Measurements from ENCODE around the gene ZNF561. TPM values are rescaled to one million over a fixed set of nuclear protein-coding genes. Genes with fewer than 3 reads are reported as not detected.

ZNF561 gene
- total and polyA plus RNA-seq, 9 of the 15 experiments (the other 6 are each of a cell fraction or from before 2014, with no cell fraction given): 13.9 to 34.9 (median 23.6) TPM

- Histone ChIP-seq H3K4me1 (replicated peaks in 1 of 2; ENCODE audit: control insufficient read depth in 2 of 2, insufficient read depth in 2 of 2, low read length in 2 of 2) (no peaks in the 10 kb centered on the region; a peak in 1 of 5 replicates), H3K79me2 (ENCODE audit: control insufficient read depth, insufficient read depth, low read length) (peaks cover 69% of the 10 kb centered on the region), H2AFZ (ENCODE audit: low read depth, low read length) (no peak overlapping the region), H3K4me3 (no peak overlapping the region), H3K4me2 (ENCODE audit: insufficient read depth, low read length) (no peak overlapping the region), H4K20me1 (replicated peaks; ENCODE audit: control insufficient read depth, insufficient read depth, low read length) (no peaks in the 10 kb centered on the region), H3K36me3 (ENCODE audit: control insufficient read depth, insufficient read depth, low read length) (peaks cover 61% of the 10 kb centered on the region), H3K27ac (ENCODE audit: extremely low read depth, low read depth, low read length) (no peak overlapping the region), H3K27me3 (ENCODE audit: control insufficient read depth in 2 of 2, insufficient read depth in 2 of 2, low read length in 2 of 2) (no peaks in the 10 kb centered on the region), H3K9me1 (ENCODE audit: control insufficient read depth, insufficient read depth, low read length) (no peaks in the 10 kb centered on the region), H3K9me3 (replicated peaks; ENCODE audit: control insufficient read depth, insufficient read depth, low read depth, low read length) (peaks cover 7% of the 10 kb centered on the region; the same call in 1 of the 2 replicates), H3K9ac (ENCODE audit: insufficient read depth in 1 of 2, low read depth in 2 of 2, low read length in 2 of 2) (no peak overlapping the region)
- ChIA-PET POLR2A (interaction anchor here (0.7 kb wide), 1 partner anchor 9 kb away, joined by 3 read pairs; no protein-coding TSS in a partner anchor), CTCF (ENCODE audit: low intra/inter-chr PET ratio) (no interaction called here)
- ATAC-seq (peak; percentile 48; the same call in 2 of the 3 replicates), FAIRE-seq (no peak), DNase-seq (ENCODE audit: extremely low read depth in 1 of 4, low spot score in 3 of 4) (no peak)
- 78% methylated on average over 2 of the region's 2 CpGs for WGBS (ENCODE audit: insufficient coverage, low coverage, missing lambda C conversion rate)
- no TSS peak for BruUV-seq (replicated peaks)
- in situ Hi-C loops (cut with MboI): no loop called here
- TF ChIP-seq CBX1 (IDR thresholded peaks at IDR 0.05; ENCODE audit: low read depth): no peak
- TF ChIP-seq RNF2 (IDR thresholded peaks at IDR 0.05): no peak
- TF ChIP-seq ZEB2 (IDR thresholded peaks at IDR 0.05): no peak
- no peak for TF ChIP-seq POLR2AphosphoS5 (IDR thresholded peaks at IDR 0.05; ENCODE audit: control insufficient read depth, insufficient read depth, low read depth, low read length)
- TF ChIP-seq NR2C2 (CRISPR knock-in tag; IDR thresholded peaks at IDR 0.05): no peak
- TF ChIP-seq NR2C2 (tag; IDR thresholded peaks at IDR 0.05): no peak
- TF ChIP-seq U2AF1 (optimal IDR thresholded peaks at IDR 0.05; ENCODE audit: low read depth, low read length): no peak
- TF ChIP-seq NR4A1 (CRISPR knock-in tag; IDR thresholded peaks at IDR 0.05): no peak
- TF ChIP-seq NR4A1 (tag; IDR thresholded peaks at IDR 0.05): no peak
- TF ChIP-seq ESRRB (CRISPR knock-in tag; IDR thresholded peaks at IDR 0.05; ENCODE audit: borderline replicate concordance): no peak
- TF ChIP-seq PML (IDR thresholded peaks at IDR 0.05; ENCODE audit: low read length): no peak
- no peak for TF ChIP-seq RBM34 (IDR thresholded peaks at IDR 0.05; ENCODE audit: borderline replicate concordance, insufficient read depth, low read length)
- no peak for TF ChIP-seq CC2D1A (IDR thresholded peaks at IDR 0.05)
- TF ChIP-seq MYNN (IDR thresholded peaks at IDR 0.05): no peak
- no peak for TF ChIP-seq MYNN (CRISPR knock-in tag; IDR thresholded peaks at IDR 0.05)
- TF ChIP-seq CHD4 (IDR thresholded peaks at IDR 0.05; ENCODE audit: insufficient read depth, insufficient replicate concordance, low read depth, low read length, poor library complexity, severe bottlenecking): no peak
- TF ChIP-seq SIN3A (IDR thresholded peaks at IDR 0.05; ENCODE audit: borderline replicate concordance in 2 of 2, control insufficient read depth in 1 of 2, low read depth in 2 of 2, low read length in 2 of 2): no peak
- no peak for TF ChIP-seq EHMT2 (IDR thresholded peaks at IDR 0.05)
- no peak for TF ChIP-seq ZFP36 (IDR thresholded peaks at IDR 0.05; ENCODE audit: low read depth, low read length, partially characterized antibody)
- TF ChIP-seq KLF6 (CRISPR knock-in tag; IDR thresholded peaks at IDR 0.05; ENCODE audit: borderline replicate concordance): no peak
- no peak for TF ChIP-seq PHF21A (IDR thresholded peaks at IDR 0.05; ENCODE audit: borderline replicate concordance, low read depth)
- intact Hi-C loops (cut with micrococcal nuclease): no loop called here
Observed at GRCh38 chr19:9658769-9659168, 37.7 kb upstream of the ZNF561 start.

Measured in K562 (cell line).